IMR-90 (cell line): ENCODE measurements around the gene KCNT2. TPM values are rescaled to one million over a fixed set of nuclear protein-coding genes. Genes with fewer than 3 reads are reported as not detected.

Source experiments
- ATAC-seq: fragments of 200-7000 bp; cut with Tn5 transposase; 2 replicates; pipeline ENCODE4 v1.9.1; 2020; ENCODE audit warnings: low read depth, mild to moderate bottlenecking, moderate library complexity
- BruUV-seq: library from RNA; stranded (reverse); fragments of 400-500 nt; replicated peaks from 2 replicates; lab custom pipeline; 2021; lab: Mats Ljungman, UMichigan
- CTCF ChIA-PET: fragments of 300-600 bp; formaldehyde crosslinking; extraction: SDS; loops from one replicate; lab custom pipeline; 2021; ENCODE audit warnings: antibody characterized with exemption; lab: Yijun Ruan, JAX
- POLR2A ChIA-PET: fragments of 300-600 bp; sonication (Branson Sonifier 250); formaldehyde crosslinking; loops from one replicate; lab custom pipeline; 2022; ENCODE audit warnings: antibody characterized with exemption; ENCODE audit not compliant: unreplicated experiment; lab: Charles Lee
- DNase-seq: peaks from one replicate; pipeline ENCODE4 v3.0.0; 2013
- H2AFZ ChIP-seq: replicated peaks from 2 replicates; pipeline ENCODE3; 2013; ENCODE audit warnings: low read length, mild to moderate bottlenecking; ENCODE audit not compliant: poor library complexity
- H2AK5ac ChIP-seq: 2 replicates; pipeline ENCODE4 v1.6.1; 2013; ENCODE audit warnings: low read depth, low read length, inconsistent platforms
- H2AK9ac ChIP-seq: replicated peaks from 2 replicates; pipeline ENCODE3; 2013; ENCODE audit warnings: mild to moderate bottlenecking, low read depth, low read length, moderate library complexity; ENCODE audit not compliant: poor library complexity
- H2BK120ac ChIP-seq: 2 replicates; pipeline ENCODE4 v1.6.1; 2013; ENCODE audit warnings: low read depth, low read length, inconsistent platforms
- H2BK15ac ChIP-seq: 3 replicates; pipeline ENCODE4 v1.6.1; 2013; ENCODE audit warnings: low read depth, low read length, inconsistent platforms
- H2BK20ac ChIP-seq: 2 replicates; pipeline ENCODE4 v1.6.1; 2013; ENCODE audit warnings: low read depth, mild to moderate bottlenecking, inconsistent platforms, low read length, moderate library complexity
- H2BK5ac ChIP-seq: 2 replicates; pipeline ENCODE4 v1.6.1; 2013; ENCODE audit warnings: mild to moderate bottlenecking, low read depth, low read length, inconsistent platforms; ENCODE audit not compliant: poor library complexity, severe bottlenecking
- H3K14ac ChIP-seq: replicated peaks from 2 replicates; pipeline ENCODE4 v1.6.1; 2013; ENCODE audit warnings: low read depth, low read length, inconsistent platforms
- H3K18ac ChIP-seq: 2 replicates; pipeline ENCODE4 v1.6.1; 2013; ENCODE audit warnings: low read depth, low read length, control low read depth
- H3K23ac ChIP-seq: 2 replicates; pipeline ENCODE4 v1.6.1; 2013; ENCODE audit warnings: low read depth, low read length, inconsistent platforms
- H3K27ac ChIP-seq: 2 replicates; pipeline ENCODE4 v1.5.1; 2013; ENCODE audit warnings: mild to moderate bottlenecking, control low read depth, low read length; ENCODE audit not compliant: insufficient read depth
- H3K27me3 ChIP-seq: 2 replicates; pipeline ENCODE4 v1.6.1; 2013; ENCODE audit warnings: low read length; ENCODE audit not compliant: control insufficient read depth, insufficient read depth
- H3K36me3 ChIP-seq: 2 replicates; pipeline ENCODE4 v1.6.1; 2013; ENCODE audit warnings: low read length, mixed read lengths; ENCODE audit not compliant: control insufficient read depth, insufficient read depth
- H3K4ac ChIP-seq: 2 replicates; pipeline ENCODE4 v1.6.1; 2013; ENCODE audit warnings: low read depth, low read length, inconsistent platforms
- H3K4me1 ChIP-seq: 2 replicates; pipeline ENCODE4 v1.6.1; 2013; ENCODE audit warnings: low read length, mixed read lengths; ENCODE audit not compliant: control insufficient read depth, insufficient read depth
- H3K4me2 ChIP-seq: 2 replicates; pipeline ENCODE4 v1.6.1; 2013; ENCODE audit warnings: low read depth, mild to moderate bottlenecking, control low read depth, low read length, moderate library complexity
- H3K4me3 ChIP-seq: 2 replicates; pipeline ENCODE4 v1.5.1; 2013; ENCODE audit warnings: low read depth, mild to moderate bottlenecking, control low read depth, low read length, moderate library complexity; ENCODE audit not compliant: insufficient read depth
- H3K56ac ChIP-seq: 2 replicates; pipeline ENCODE4 v1.6.1; 2013; ENCODE audit warnings: low read length, inconsistent platforms; ENCODE audit not compliant: insufficient read depth; ENCODE audit errors: extremely low read depth
- H3K79me1 ChIP-seq, 2 experiments: 2 replicates each; pipeline ENCODE4 v1.6.1; 2013; ENCODE audit warnings: low read length in 2 of 2, inconsistent platforms in 1 of 2, low read depth in 1 of 2
- H3K9ac ChIP-seq: 2 replicates; pipeline ENCODE4 v1.6.1; 2013; ENCODE audit warnings: low read depth, low read length, control low read depth
- H3K9me1 ChIP-seq: 2 replicates; pipeline ENCODE4 v1.6.1; 2013; ENCODE audit warnings: low read length, inconsistent platforms; ENCODE audit not compliant: insufficient read depth
- H3K9me3 ChIP-seq: 2 replicates; pipeline ENCODE4 v1.6.1; 2013; ENCODE audit warnings: low read length; ENCODE audit not compliant: control insufficient read depth, insufficient read depth
- H4K20me1 ChIP-seq: 2 replicates; pipeline ENCODE4 v1.6.1; 2013; ENCODE audit warnings: low read length, inconsistent platforms; ENCODE audit not compliant: insufficient read depth
- H4K5ac ChIP-seq: 2 replicates; pipeline ENCODE4 v1.6.1; 2013; ENCODE audit warnings: mild to moderate bottlenecking, low read depth, low read length, control low read depth
- H4K8ac ChIP-seq, 2 experiments: 2 replicates each; pipeline ENCODE4 v1.6.1; 2013; ENCODE audit warnings: low read depth in 2 of 2, low read length in 2 of 2, control low read depth in 1 of 2, inconsistent platforms in 1 of 2
- H4K91ac ChIP-seq: 2 replicates; pipeline ENCODE4 v1.6.1; 2013; ENCODE audit warnings: low read depth, low read length, inconsistent platforms; ENCODE audit not compliant: insufficient read depth
- BHLHE40 ChIP-seq: fragments of 150-350 bp; IDR thresholded peaks from 2 replicates; pipeline ENCODE4 v1.6.1; 2016; ENCODE audit warnings: mild to moderate bottlenecking, low read depth, low read length
- CEBPB ChIP-seq: IDR thresholded peaks from 2 replicates; pipeline ENCODE4 v1.6.1; 2012; ENCODE audit warnings: low read depth, low read length, improper control_type of control experiment
- CHD1 ChIP-seq: IDR thresholded peaks from 2 replicates; pipeline ENCODE4 v1.6.1; 2012; ENCODE audit warnings: low read depth, low read length, improper control_type of control experiment
- CTCF ChIP-seq: conservative IDR thresholded peaks from 2 replicates; pipeline ENCODE4 v1.5.1; 2012; ENCODE audit warnings: mild to moderate bottlenecking, low read depth, low read length, improper control_type of control experiment
- ELK1 ChIP-seq: fragments of 150-350 bp; IDR thresholded peaks from 2 replicates; pipeline ENCODE4 v1.6.1; 2016; ENCODE audit warnings: low read depth, mild to moderate bottlenecking, low read length, moderate library complexity, borderline replicate concordance
- FOS ChIP-seq: fragments of 150-350 bp; IDR thresholded peaks from 2 replicates; pipeline ENCODE4 v1.6.1; 2016; ENCODE audit warnings: low read depth, low read length
- MAFK ChIP-seq: IDR thresholded peaks from 2 replicates; pipeline ENCODE4 v1.6.1; 2012; ENCODE audit warnings: low read depth, low read length, improper control_type of control experiment
- MAZ ChIP-seq: IDR thresholded peaks from 2 replicates; pipeline ENCODE4 v1.6.1; 2012; ENCODE audit warnings: low read depth, mild to moderate bottlenecking, low read length, improper control_type of control experiment, moderate library complexity, borderline replicate concordance
- MXI1 ChIP-seq: IDR thresholded peaks from 2 replicates; pipeline ENCODE4 v1.6.1; 2012; ENCODE audit warnings: low read depth, mild to moderate bottlenecking, low read length, moderate library complexity, borderline replicate concordance
- NFE2L2 ChIP-seq: fragments of 150-350 bp; IDR thresholded peaks from 2 replicates; pipeline ENCODE4 v1.6.1; 2016; ENCODE audit warnings: low read depth, mild to moderate bottlenecking, low read length
- POLR2A ChIP-seq: IDR thresholded peaks from 2 replicates; pipeline ENCODE4 v1.6.1; 2012; ENCODE audit warnings: mild to moderate bottlenecking, low read depth, low read length
- RAD21 ChIP-seq: IDR thresholded peaks from 2 replicates; pipeline ENCODE4 v1.6.1; 2012; ENCODE audit warnings: low read length, improper control_type of control experiment
- RCOR1 ChIP-seq: IDR thresholded peaks from 2 replicates; pipeline ENCODE4 v1.6.1; 2012; ENCODE audit warnings: mild to moderate bottlenecking, low read length, improper control_type of control experiment; ENCODE audit not compliant: insufficient replicate concordance
- RFX5 ChIP-seq: IDR thresholded peaks from 2 replicates; pipeline ENCODE4 v1.8.0; 2012; ENCODE audit warnings: low read depth, mild to moderate bottlenecking, low read length, moderate library complexity
- SMC3 ChIP-seq: fragments of 150-350 bp; IDR thresholded peaks from 2 replicates; pipeline ENCODE4 v1.6.1; 2016; ENCODE audit warnings: low read depth, mild to moderate bottlenecking, antibody characterized with exemption, low read length, moderate library complexity
- WGBS, 2 experiments: methylation state at CpG; one replicate each; pipeline versions ENCODE4 v1.1.5 to v1.1.7; 2013; ENCODE audit warnings: missing lambda C conversion rate in 2 of 2; ENCODE audit not compliant: insufficient read length in 1 of 2; ENCODE audit errors: extremely low coverage in 2 of 2; 5-methylcytosine and 5-hydroxymethylcytosine counted together
- dilution Hi-C: fragments of 300-500 bp; cut with HindIII; formaldehyde crosslinking; loops from one replicate; pipeline ENCODE4 v1.14.3; 2018; ENCODE audit warnings: low sequenced_read_pairs; ENCODE audit not compliant: unreplicated experiment
- in situ Hi-C: fragments of 300-500 bp; cut with MboI; formaldehyde crosslinking; loops from 3 replicates; pipeline ENCODE4 v1.14.3; 2019; ENCODE audit warnings: low sequenced_read_pairs, inconsistent platforms, mixed read lengths
- intact Hi-C: fragments of 100-400 bp; cut with micrococcal nuclease; formaldehyde crosslinking; loops from 2 replicates; pipeline ENCODE4 v1.10.0; 2022
- polyA plus RNA-seq, 3 experiments: library from polyadenylated mRNA; depleted of rRNA; stranded (reverse); fragments of >200 nt; gene quantifications; 2 replicates each; pipeline ENCODE4 v1.2.3, GENCODE V29; 2012; ENCODE audit warnings: low replicate concordance in 1 of 3
- total RNA-seq: library from RNA; depleted of rRNA; stranded (reverse); fragments of >200 nt; gene quantifications from 2 replicates; pipeline ENCODE4 v1.2.3, GENCODE V29; 2012
- TF ChIP-seq, protein P1 (sequence below): fragments of 150-350 bp; IDR thresholded peaks from 2 replicates; pipeline ENCODE4 v1.6.1; 2017; ENCODE audit warnings: mild to moderate bottlenecking, antibody characterized with exemption, low read length, low read depth

The KCNT2 gene
- total and polyA plus RNA-seq, 2 of the 4 experiments (the other 2 are of a cell fraction) = 0.22 to 0.72 TPM

DNA sequence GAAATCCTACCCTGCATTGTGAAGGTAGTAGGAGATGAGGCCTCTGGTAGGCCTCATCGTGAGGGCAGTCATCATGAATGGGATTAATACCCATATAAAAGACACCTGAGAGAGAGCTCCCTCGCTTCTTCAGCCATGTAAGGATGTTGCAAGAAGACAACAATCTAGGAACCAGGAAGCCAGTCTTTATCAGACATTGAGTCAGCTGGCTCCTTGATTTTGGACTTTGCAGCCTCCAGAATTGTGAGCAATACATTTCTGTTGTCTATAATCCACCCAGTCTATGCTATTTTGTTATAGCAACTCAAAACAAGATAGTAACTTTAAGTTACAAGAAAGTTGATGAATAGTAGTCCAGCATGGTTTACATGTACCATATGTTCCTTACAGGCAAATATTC lies 208.5 kb downstream of the KCNT2 start:
- H3K23ac ChIP-seq = no peak overlapping the region
- H3K4me2 ChIP-seq = no peak overlapping the region
- dilution Hi-C loops = no loop called here
- H3K27me3 ChIP-seq = no peaks in the 10 kb centered on the region
- H3K56ac ChIP-seq = no peak overlapping the region
- no peak overlapping the region for H2AK5ac ChIP-seq
- H4K91ac ChIP-seq = no peak overlapping the region
- no peak overlapping the region for H2BK5ac ChIP-seq
- H3K4ac ChIP-seq = no peak overlapping the region
- H2BK20ac ChIP-seq = 0 out of 2 replicates have a peak overlapping the region, but pooled peaks have one; percentile 45
- no peak overlapping the region for H3K9ac ChIP-seq
- H2AK9ac ChIP-seq = no peak overlapping the region
- DNase-seq (no peak), ATAC-seq (no peak)
- no peak overlapping the region for H3K14ac ChIP-seq
- H4K20me1 ChIP-seq = no peaks in the 10 kb centered on the region
- no peaks in the 10 kb centered on the region for H3K9me3 ChIP-seq
- no peaks in the 10 kb centered on the region for H3K9me1 ChIP-seq
- H3K36me3 ChIP-seq = no peaks in the 10 kb centered on the region
- H3K79me1 ChIP-seq = no peaks in the 10 kb centered on the region
- no peak overlapping the region for H2BK120ac ChIP-seq
- intact Hi-C loops = no loop called here
- no CpG with 5 or more reads among the region's 2 CpGs for WGBS, 2 experiments
- TF ChIP-seq MAZ (no peak), SMC3 (no peak), CHD1 (no peak), ELK1 (no peak), CEBPB (no peak), RAD21 (no peak), CTCF (no peak), RFX5 (no peak), MXI1 (no peak), POLR2A (no peak), NFE2L2 (no peak), RCOR1 (no peak), MAFK (no peak), BHLHE40 (no peak), FOS (no peak)
- TF ChIP-seq, protein P1, sequence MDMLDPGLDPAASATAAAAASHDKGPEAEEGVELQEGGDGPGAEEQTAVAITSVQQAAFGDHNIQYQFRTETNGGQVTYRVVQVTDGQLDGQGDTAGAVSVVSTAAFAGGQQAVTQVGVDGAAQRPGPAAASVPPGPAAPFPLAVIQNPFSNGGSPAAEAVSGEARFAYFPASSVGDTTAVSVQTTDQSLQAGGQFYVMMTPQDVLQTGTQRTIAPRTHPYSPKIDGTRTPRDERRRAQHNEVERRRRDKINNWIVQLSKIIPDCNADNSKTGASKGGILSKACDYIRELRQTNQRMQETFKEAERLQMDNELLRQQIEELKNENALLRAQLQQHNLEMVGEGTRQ = no peak
- no peak overlapping the region for H3K18ac ChIP-seq
- H3K4me3 ChIP-seq = no peak overlapping the region
- POLR2A ChIA-PET = no interaction called here
- H3K27ac ChIP-seq = no peak overlapping the region
- H4K5ac ChIP-seq = no peak overlapping the region
- H3K4me1 ChIP-seq = peaks cover 2% of the 10 kb centered on the region
- H4K8ac ChIP-seq = no peak overlapping the region
- no TSS peak for BruUV-seq
- in situ Hi-C loops = no loop called here
- H2BK15ac ChIP-seq = no peak overlapping the region
- H2AFZ ChIP-seq = no peak overlapping the region
- CTCF ChIA-PET = no interaction called here
